ENCODE data around the gene ZDHHC11B.
"Not testable (repeated sequence)": the region's sequence is repeated elsewhere in the genome, so short reads cannot be mapped to it uniquely, and the experiment has no call there.

ZDHHC11B gene

GRCh38 chr5:787224-787856 is 2.8 kb upstream of the ZDHHC11B start:
- not testable (repeated sequence) for H3K27me3 ChIP-seq (ENCODE audit: control insufficient read depth in 5 of 5, insufficient read depth in 4 of 5, low read length in 5 of 5); H3K27ac ChIP-seq (ENCODE audit: low read depth, low read length); H3K36me3 ChIP-seq (ENCODE audit: control insufficient read depth in 5 of 5, insufficient read depth in 5 of 5, low read length in 5 of 5)

GRCh38 chr5:785181-785705 is 714 bp upstream of the ZDHHC11B start:
- not testable (repeated sequence) for H3K9ac ChIP-seq (ENCODE audit: low read length in 5 of 5); H3K27ac ChIP-seq (ENCODE audit: low read depth, low read length)

More at GRCh38 chr5:787224-787856, 2.8 kb upstream of the ZDHHC11B start:
- H3K4me3 ChIP-seq (ENCODE audit: low read depth in 1 of 5, low read length in 5 of 5); H3K9ac ChIP-seq (ENCODE audit: low read length in 5 of 5); H3K9me3 ChIP-seq (ENCODE audit: control insufficient read depth in 5 of 5, low read length in 5 of 5): not testable (repeated sequence)
- peaks cover 0 to 19% (median 6%) of the 10 kb centered on the region in 5 donors for H3K4me1 ChIP-seq (ENCODE audit: control insufficient read depth in 5 of 5, insufficient read depth in 5 of 5, low read length in 5 of 5)

GRCh38 chr5:783881-784427 is 575 bp downstream of the ZDHHC11B start:
- H3K27me3 ChIP-seq (ENCODE audit: control insufficient read depth in 5 of 5, insufficient read depth in 4 of 5, low read length in 5 of 5); H3K9me3 ChIP-seq (ENCODE audit: control insufficient read depth in 5 of 5, low read length in 5 of 5); H3K36me3 ChIP-seq (ENCODE audit: control insufficient read depth in 5 of 5, insufficient read depth in 5 of 5, low read length in 5 of 5); H3K27ac ChIP-seq (ENCODE audit: low read depth, low read length): not testable (repeated sequence)
- Histone ChIP-seq H3K4me1 (ENCODE audit: control insufficient read depth in 5 of 5, insufficient read depth in 5 of 5, low read length in 5 of 5) (peaks cover 0 to 19% (median 6%) of the 10 kb centered on the region in 5 donors), H3K9ac (ENCODE audit: low read length in 5 of 5) (peak overlapping the region in 1 of 5 donors; percentile 75), H3K4me3 (ENCODE audit: low read depth in 1 of 5, low read length in 5 of 5) (peak overlapping the region; percentile 50 to 66 (median 53))

More at GRCh38 chr5:785181-785705, 714 bp upstream of the ZDHHC11B start:
- H3K27me3 ChIP-seq (ENCODE audit: control insufficient read depth in 5 of 5, insufficient read depth in 4 of 5, low read length in 5 of 5); H3K36me3 ChIP-seq (ENCODE audit: control insufficient read depth in 5 of 5, insufficient read depth in 5 of 5, low read length in 5 of 5); H3K9me3 ChIP-seq (ENCODE audit: control insufficient read depth in 5 of 5, low read length in 5 of 5): not testable (repeated sequence)
- H3K4me3 ChIP-seq (ENCODE audit: low read depth in 1 of 5, low read length in 5 of 5) = peak overlapping the region in 3 of 5 donors; percentile 32 to 63 (median 43)
- peaks cover 0 to 19% (median 6%) of the 10 kb centered on the region in 5 donors for H3K4me1 ChIP-seq (ENCODE audit: control insufficient read depth in 5 of 5, insufficient read depth in 5 of 5, low read length in 5 of 5)

- Histone ChIP-seq H3K4me3 (ENCODE audit: low read depth in 1 of 5, low read length in 5 of 5) (peak overlapping the region in 3 of 5 donors; percentile 50 to 66 (median 64)), H3K4me1 (ENCODE audit: control insufficient read depth in 5 of 5, insufficient read depth in 5 of 5, low read length in 5 of 5) (peaks cover 0 to 19% (median 6%) of the 10 kb centered on the region in 5 donors)
- H3K9ac ChIP-seq (ENCODE audit: low read length in 5 of 5); H3K9me3 ChIP-seq (ENCODE audit: control insufficient read depth in 5 of 5, low read length in 5 of 5); H3K36me3 ChIP-seq (ENCODE audit: control insufficient read depth in 5 of 5, insufficient read depth in 5 of 5, low read length in 5 of 5); H3K27me3 ChIP-seq (ENCODE audit: control insufficient read depth in 5 of 5, insufficient read depth in 4 of 5, low read length in 5 of 5); H3K27ac ChIP-seq (ENCODE audit: low read depth, low read length): not testable (repeated sequence)
Measured at GRCh38 chr5:783049-783802, 1.3 kb downstream of the ZDHHC11B start.

GRCh38 chr5:782356-782755 is 2.2 kb downstream of the ZDHHC11B start:
- not testable (repeated sequence) for H3K27ac ChIP-seq (ENCODE audit: low read depth, low read length); H3K27me3 ChIP-seq (ENCODE audit: control insufficient read depth in 5 of 5, insufficient read depth in 4 of 5, low read length in 5 of 5); H3K4me3 ChIP-seq (ENCODE audit: low read depth in 1 of 5, low read length in 5 of 5); H3K36me3 ChIP-seq (ENCODE audit: control insufficient read depth in 5 of 5, insufficient read depth in 5 of 5, low read length in 5 of 5); H3K9me3 ChIP-seq (ENCODE audit: control insufficient read depth in 5 of 5, low read length in 5 of 5); H3K9ac ChIP-seq (ENCODE audit: low read length in 5 of 5)
- peaks cover 0 to 19% (median 6%) of the 10 kb centered on the region in 5 donors for H3K4me1 ChIP-seq (ENCODE audit: control insufficient read depth in 5 of 5, insufficient read depth in 5 of 5, low read length in 5 of 5)

GRCh38 chr5:780571-780970 is 4.0 kb downstream of the ZDHHC11B start:
- H3K9me3 ChIP-seq (ENCODE audit: control insufficient read depth in 5 of 5, low read length in 5 of 5); H3K9ac ChIP-seq (ENCODE audit: low read length in 5 of 5); H3K27me3 ChIP-seq (ENCODE audit: control insufficient read depth in 5 of 5, insufficient read depth in 4 of 5, low read length in 5 of 5); H3K36me3 ChIP-seq (ENCODE audit: control insufficient read depth in 5 of 5, insufficient read depth in 5 of 5, low read length in 5 of 5); H3K4me3 ChIP-seq (ENCODE audit: low read depth in 1 of 5, low read length in 5 of 5); H3K27ac ChIP-seq (ENCODE audit: low read depth, low read length): not testable (repeated sequence)
- peaks cover 0 to 28% (median 12%) of the 10 kb centered on the region in 5 donors for H3K4me1 ChIP-seq (ENCODE audit: control insufficient read depth in 5 of 5, insufficient read depth in 5 of 5, low read length in 5 of 5)

GRCh38 chr5:778967-779366 is 5.6 kb downstream of the ZDHHC11B start:
- not testable (repeated sequence) for H3K27me3 ChIP-seq (ENCODE audit: control insufficient read depth in 5 of 5, insufficient read depth in 4 of 5, low read length in 5 of 5); H3K36me3 ChIP-seq (ENCODE audit: control insufficient read depth in 5 of 5, insufficient read depth in 5 of 5, low read length in 5 of 5); H3K9me3 ChIP-seq (ENCODE audit: control insufficient read depth in 5 of 5, low read length in 5 of 5); H3K9ac ChIP-seq (ENCODE audit: low read length in 5 of 5); H3K27ac ChIP-seq (ENCODE audit: low read depth, low read length); H3K4me3 ChIP-seq (ENCODE audit: low read depth in 1 of 5, low read length in 5 of 5)
- peaks cover 0 to 18% (median 7%) of the 10 kb centered on the region in 5 donors for H3K4me1 ChIP-seq (ENCODE audit: control insufficient read depth in 5 of 5, insufficient read depth in 5 of 5, low read length in 5 of 5)

GRCh38 chr5:778421-778820 is 6.1 kb downstream of the ZDHHC11B start:
- not testable (repeated sequence) for H3K27me3 ChIP-seq (ENCODE audit: control insufficient read depth in 5 of 5, insufficient read depth in 4 of 5, low read length in 5 of 5); H3K4me3 ChIP-seq (ENCODE audit: low read depth in 1 of 5, low read length in 5 of 5); H3K36me3 ChIP-seq (ENCODE audit: control insufficient read depth in 5 of 5, insufficient read depth in 5 of 5, low read length in 5 of 5); H3K9me3 ChIP-seq (ENCODE audit: control insufficient read depth in 5 of 5, low read length in 5 of 5); H3K9ac ChIP-seq (ENCODE audit: low read length in 5 of 5); H3K27ac ChIP-seq (ENCODE audit: low read depth, low read length)
- peaks cover 0 to 13% (median 3%) of the 10 kb centered on the region in 5 donors for H3K4me1 ChIP-seq (ENCODE audit: control insufficient read depth in 5 of 5, insufficient read depth in 5 of 5, low read length in 5 of 5)

- Histone ChIP-seq H3K4me1 (ENCODE audit: control insufficient read depth in 5 of 5, insufficient read depth in 5 of 5, low read length in 5 of 5) (peaks cover 0 to 9% (median 3%) of the 10 kb centered on the region in 5 donors), H3K27me3 (ENCODE audit: control insufficient read depth in 5 of 5, insufficient read depth in 4 of 5, low read length in 5 of 5) (no peaks in the 10 kb centered on the region), H3K27ac (ENCODE audit: low read depth, low read length) (no peak overlapping the region), H3K36me3 (ENCODE audit: control insufficient read depth in 5 of 5, insufficient read depth in 5 of 5, low read length in 5 of 5) (no peaks in the 10 kb centered on the region), H3K9me3 (ENCODE audit: control insufficient read depth in 5 of 5, low read length in 5 of 5) (no peaks in the 10 kb centered on the region), H3K4me3 (ENCODE audit: low read depth in 1 of 5, low read length in 5 of 5) (no peak overlapping the region), H3K9ac (ENCODE audit: low read length in 5 of 5) (no peak overlapping the region)
Measured at GRCh38 chr5:777756-778161, 6.8 kb downstream of the ZDHHC11B start.
